GM18519 (cell line): Measurements from ENCODE around the gene EFNB1.
A peak's percentile ranks its signal among the peaks of the same experiment; 100 is the strongest.

ENCODE experiments used
- ATAC-seq: cut with Tn5 transposase; IDR thresholded peaks from one replicate; pipeline ENCODE4 v1.9.1; 2021; ENCODE audit warnings: mild to moderate bottlenecking, moderate library complexity; ENCODE audit not compliant: unreplicated experiment, low FRiP score

Gene EFNB1

DNA sequence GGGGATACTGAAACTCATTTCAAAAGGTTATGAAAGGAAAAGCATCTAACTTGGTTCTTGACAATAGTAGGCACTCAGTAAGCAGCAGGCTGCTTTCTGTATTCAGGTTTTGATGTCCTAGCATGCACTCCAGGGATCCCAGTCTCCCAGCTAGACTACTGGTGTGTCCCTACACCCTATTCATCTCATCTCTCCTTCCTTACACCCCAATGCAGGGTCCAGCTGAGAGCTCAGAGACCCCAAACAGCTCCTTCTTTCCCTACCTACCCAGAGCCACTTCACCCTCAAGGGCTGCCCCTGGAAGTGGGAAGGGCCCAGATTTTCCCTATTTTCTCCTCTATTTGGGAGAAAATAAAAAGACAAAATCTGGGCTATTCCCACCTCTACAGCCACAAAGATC, 1.6 kb upstream of the EFNB1 start:
- no peak for ATAC-seq

DNA sequence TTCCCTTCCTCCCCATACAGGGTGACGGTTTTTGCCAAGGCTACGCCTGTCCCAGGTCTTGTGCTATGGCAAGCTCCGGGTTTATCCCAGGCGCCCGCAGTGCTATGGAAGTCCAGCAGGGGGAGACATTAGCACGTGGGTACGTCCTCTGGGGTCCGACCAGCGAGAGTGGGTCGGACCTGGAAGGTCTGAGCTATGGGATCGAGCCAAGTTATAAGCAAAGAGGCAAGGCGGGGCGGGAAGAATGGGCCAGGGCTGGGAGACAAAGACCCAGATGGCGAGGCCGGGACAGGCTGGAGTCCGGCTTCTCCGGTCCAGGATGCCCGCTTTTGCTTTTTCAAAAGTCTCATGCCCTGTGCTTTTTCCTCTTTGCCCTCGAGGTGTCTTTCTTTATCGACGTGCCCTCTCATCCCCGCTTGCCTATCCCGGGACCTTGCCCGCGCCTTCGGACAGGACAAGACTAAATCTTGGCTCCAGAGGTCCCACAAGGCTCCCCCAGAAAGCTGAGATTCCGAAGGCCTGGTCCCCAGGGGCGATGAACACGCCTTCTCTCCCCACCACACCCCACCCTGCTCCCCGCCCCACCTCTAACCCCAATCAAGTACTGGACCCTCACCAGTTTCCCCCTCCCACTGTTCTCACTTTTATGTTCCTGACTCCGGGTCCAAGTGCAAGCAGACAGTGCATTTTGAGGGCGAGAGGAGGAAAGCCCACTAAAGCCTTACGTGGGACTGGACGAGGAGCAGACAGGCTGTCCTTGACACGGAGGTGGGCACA, 785 bp upstream of the EFNB1 start:
- ATAC-seq, result no peak

DNA sequence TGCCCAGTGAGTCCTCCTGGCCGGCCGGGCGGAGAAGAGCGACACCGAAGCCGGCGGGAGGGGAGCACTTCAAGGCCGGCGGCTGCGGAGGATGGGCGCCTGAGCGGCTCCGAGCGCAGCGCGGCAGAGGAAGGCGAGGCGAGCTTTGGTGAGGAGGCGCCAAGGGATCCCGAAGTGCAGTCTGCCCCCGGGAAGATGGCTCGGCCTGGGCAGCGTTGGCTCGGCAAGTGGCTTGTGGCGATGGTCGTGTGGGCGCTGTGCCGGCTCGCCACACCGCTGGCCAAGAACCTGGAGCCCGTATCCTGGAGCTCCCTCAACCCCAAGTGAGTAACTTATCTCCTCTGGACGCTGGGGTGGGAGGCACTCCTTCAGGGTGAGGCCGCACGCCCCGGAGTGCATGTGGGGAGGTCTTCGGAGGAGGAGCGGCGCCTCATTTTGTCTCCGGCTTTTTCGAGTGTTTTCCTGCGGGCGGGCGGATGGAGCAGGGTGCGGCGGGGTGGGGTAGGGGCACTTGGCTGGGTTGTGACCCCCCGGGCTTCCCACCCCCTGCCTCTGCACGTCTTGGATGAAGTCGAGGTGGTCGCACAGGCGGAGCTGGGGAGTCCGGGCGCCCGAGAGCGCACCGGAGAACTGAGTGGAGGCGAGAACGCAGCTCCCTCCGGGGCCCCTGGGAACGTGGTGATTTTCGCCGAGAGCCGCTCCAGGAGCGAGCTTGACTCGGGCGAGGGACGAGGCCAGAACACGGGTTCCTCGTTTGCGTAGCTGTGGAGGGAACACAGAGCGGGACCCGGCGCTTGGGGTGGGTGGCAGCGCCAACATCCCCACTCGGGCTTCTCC, 979 bp downstream of the EFNB1 start:
- ATAC-seq, result no peak

DNA sequence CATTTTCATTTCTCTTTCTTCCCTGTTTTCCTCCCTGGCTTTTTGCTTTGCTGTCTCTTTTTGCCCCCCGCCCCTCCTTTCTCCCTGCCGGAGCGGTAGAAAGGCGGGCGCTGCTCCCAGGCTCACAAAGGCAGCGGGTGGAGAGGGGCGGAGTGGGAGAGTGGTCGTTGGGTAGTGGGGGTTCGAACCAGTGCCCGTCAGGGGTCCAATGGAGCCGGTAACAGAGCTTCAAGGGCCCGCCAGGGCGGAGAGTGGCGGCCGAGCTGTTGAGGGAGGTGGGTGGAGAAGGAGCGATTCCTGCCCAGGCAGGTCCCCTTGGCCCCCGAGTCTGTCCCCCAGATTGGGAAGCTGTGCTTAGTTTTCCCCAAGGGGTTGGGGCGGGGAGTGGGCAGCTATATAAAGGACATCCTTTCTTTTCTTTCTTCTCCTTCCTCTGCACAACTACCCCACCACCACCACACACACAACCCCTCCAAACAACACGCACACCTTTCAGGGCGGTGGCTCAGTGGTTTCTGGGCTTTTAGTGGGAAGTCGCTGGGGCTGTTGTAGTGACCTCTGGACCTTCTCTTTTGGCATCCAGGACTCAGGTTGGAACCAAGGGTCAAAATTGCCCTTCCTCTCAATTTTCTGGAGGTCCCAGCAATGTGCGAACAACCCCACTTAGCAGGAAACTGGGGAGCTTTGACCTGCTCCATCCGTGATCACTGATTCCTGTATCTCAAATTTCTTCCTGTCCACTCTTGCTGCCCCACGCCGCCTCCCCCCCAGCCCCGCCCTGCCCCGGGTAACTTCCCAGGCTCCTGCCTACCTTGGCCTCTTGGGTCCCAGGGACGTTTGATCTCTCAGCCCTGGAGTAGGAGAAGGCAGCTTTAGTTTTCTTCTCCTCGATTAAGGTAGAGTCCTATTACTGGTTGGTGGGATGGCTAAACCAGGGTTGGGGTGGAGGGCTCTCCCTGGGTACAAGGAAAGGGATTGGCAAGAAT, 1.9 kb downstream of the EFNB1 start:
- no peak for ATAC-seq

DNA sequence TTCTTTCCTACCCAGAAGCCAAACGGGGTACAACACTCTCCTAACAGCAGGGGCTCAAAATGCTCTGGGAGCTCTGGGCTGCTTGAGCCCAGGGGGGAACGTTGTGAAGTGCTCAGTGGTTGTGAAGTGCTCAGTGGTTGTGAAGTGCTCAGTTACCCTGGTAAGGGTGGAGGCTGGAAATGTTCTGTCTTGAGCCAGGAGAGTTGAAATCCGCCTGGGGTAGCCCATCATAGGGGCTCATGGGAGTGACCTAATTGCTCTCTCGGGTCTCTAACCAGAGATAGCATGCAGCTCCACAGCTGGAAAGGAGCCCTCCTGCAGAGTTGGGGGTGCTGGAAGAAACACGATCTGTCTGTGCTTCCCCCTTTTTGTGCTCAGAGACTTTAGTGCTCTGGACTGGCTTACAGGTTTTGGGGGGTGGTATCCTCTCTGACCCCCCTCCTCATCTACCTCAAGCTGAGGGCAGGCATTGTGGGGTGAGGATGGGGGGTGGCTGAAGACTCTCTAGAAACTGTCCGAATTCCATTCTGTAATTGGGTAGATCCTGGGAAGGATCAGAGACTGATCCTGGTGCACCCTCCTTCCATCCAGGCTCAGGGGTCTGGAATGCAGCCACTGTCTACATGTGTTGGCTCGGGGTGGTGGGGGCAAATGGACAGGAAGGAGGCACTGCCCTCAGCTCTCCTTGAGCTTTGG, 2.7 kb downstream of the EFNB1 start:
- ATAC-seq, result no peak

DNA sequence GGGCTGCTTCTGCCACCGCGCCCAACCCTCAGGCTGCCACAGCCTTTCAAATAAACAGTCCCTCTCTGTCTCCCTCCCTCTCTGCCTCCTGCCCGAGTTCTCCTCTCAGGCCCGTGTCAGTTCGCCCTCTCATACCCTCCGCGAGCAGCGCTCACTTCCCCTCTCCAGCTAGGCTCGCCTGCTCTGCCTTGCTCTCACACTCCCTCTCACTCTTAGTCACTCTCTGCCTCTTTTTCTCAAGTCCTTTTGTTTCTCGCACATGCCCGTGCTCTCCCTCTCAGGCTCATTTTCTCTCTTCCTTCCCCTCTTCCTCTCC, 3.2 kb downstream of the EFNB1 start:
- peak; percentile 64 for ATAC-seq

DNA sequence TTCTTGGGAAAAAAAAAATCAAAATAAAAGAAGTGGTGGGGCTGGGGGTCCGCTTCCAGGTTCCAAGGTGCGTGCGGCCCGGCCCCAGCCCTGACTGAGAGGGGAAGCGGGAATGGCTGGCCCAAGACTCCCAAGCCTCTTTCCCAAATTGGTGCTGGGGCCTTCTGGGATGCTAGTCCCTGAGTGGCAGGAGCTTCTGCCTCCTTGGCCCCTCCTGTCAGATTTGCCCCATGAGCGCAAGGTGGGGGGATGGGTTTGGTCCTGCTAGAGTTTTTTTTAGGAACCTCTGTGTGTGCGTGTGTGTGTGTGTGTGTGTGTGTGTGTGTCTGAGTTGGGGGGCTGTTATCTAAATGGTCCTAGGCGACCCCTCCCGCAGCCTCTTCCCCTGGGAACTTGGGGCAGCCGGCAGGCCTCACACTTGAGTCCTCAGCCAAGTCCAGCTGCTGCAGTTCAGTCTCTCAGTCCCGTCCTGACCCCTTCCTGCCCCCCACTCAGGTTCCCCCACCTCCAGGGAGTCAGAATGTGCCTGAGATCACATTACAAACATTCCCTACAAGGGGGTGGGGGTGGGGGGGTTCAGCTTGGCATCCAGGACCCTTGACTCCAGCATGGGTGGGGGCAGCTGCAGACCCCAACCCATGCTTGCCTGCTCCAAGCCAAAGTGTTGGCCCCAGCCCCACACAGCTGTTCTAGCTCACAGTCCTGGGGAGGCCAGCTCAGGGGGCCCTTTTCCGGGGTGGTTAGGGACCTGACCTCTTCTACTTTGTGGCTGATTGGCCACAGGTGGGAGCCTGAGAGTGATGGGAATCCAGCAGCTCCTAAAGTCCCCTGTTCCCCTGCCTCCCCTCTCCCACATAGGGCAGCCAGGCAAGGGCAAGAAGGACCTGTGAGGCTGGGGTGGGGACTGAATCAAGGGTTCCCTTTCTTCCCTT, 4.0 kb downstream of the EFNB1 start:
- no peak for ATAC-seq

DNA sequence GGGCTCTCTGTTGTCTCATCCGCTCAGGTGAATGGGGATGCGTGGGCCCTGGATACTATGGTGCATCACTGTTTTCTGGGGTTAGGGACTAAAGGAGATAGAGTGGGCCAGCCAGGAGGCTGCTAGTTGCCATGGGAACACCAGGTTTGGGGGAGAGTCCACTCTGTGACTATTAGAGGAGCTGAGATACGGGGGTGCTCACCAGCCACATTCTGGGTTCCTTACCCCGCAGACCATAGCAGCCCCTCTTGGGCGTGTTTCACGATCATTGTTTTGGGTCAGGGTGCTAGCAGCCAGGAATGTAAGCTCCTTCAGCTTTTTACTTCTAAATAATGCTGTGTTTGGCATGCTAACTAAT, 4.6 kb downstream of the EFNB1 start:
- no peak for ATAC-seq

DNA sequence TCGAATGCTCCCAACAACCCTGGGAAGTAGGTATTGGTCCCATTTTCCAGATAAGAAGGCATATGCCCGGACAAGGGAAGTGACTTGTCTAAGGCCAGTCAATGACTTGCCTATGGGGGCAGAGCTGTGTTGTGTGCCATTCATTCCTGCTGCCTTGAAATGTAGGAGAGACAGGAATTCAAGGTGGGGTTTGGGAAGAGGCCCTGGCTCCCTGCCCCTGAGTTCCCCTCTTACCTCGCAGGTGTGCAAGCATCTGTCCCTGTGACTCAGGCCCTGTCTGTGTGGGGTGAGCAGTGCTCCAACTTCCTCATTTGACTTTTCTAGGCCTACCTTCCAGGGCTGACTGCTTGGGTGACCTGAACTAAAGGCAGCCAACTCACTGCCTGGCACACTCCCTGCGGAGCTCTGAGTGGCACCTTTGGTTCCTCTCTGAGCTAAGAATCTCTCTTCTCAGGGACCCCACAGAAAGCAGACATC, 5.1 kb downstream of the EFNB1 start:
- no peak for ATAC-seq

DNA sequence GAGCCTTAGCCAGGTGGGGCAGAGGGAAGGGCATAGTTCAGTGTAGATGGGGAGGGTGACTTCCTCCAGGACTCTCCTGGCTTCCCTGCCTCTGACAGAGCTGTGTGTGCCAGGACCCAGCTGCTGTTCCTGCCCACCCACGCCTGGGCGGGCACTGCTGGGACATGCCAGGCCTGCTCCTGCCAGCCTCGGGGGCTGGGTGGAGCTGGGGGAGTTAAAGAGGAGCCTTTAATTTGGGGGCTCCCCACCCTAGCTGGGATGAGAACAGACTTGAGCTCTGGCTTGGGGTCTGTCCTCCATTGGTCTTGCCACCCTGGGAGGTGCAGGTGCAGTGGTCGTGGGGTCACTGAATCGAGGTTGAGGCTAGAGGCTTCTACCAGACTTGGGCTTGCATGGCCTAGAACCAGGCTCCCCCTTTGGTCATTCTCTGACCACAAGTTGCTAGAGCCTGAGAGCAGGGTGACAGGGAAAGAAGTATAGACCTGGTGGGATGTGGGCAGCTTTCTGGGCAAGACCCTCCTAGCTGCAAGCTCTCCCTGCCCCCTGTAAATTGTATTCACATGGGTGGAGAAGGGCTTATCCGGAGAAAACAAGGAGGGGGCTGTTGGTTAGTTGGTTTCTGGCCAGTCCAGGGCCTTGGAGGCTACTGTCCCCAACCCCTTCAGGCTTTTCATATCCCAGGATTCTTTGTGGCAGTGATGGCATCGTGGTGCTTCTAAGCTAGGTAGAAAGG, 5.7 kb downstream of the EFNB1 start:
- no peak for ATAC-seq

DNA sequence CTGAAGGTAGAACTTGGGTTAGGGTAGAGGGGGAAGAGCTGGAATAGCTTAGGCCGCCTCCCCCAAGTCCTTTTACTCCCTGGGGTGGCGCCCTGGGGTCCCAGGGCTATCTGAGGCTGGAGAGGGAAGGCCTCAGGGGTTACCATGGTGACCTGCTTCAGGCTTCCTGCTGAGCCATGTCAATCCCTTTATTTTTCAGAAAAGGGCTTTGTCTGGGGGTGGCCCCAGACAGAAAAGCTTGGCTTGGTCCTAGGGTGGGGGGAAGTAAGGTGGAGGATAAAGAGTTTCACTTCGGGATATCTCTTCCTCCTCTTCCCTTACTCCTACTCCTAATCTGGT, 6.3 kb downstream of the EFNB1 start:
- no peak for ATAC-seq

DNA sequence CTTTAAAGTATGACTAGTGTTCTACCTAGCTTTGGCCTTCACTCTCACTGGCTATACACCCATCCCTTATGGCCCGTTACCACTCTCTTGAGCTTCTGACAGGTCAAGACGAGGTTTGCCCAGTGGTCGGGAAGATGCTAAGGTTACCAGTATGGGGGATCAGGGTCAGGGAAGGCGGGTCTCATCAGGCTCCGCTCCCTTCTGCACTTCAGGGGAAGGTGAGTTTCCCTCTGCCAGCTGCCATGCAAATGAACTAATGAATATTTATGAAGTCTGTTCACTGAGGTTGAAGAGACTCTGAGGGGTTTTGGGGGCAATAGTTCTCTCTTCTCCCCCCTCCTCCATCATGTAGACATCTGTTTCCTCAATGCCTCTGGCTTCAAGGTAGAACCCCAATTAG, 6.6 kb downstream of the EFNB1 start:
- ATAC-seq, result no peak

DNA sequence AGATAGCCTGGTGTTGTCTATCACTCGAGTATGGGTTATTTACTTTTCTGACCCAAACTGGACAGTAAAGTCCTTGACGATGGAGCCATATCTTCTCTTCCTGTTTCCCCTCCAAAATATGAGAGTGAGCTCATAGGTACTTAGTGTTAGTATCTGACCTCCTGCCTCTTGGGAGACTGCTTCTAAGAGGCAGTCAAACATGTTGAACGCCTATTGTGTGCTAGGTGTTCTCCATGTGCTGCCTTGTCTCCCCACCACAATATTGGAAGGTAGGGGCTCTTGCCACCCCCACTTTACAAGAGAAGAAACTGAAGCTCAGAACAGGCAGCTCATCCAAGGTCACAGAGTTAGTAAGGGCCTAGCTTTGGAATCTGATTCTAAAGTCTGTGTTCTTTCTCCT, 8.3 kb downstream of the EFNB1 start:
- no peak for ATAC-seq

DNA sequence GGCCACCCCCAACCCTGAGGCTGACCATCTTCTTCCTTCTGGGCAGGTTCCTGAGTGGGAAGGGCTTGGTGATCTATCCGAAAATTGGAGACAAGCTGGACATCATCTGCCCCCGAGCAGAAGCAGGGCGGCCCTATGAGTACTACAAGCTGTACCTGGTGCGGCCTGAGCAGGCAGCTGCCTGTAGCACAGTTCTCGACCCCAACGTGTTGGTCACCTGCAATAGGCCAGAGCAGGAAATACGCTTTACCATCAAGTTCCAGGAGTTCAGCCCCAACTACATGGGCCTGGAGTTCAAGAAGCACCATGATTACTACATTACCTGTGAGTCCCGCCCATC, 9.7 kb downstream of the EFNB1 start:
- ATAC-seq, result no peak

DNA sequence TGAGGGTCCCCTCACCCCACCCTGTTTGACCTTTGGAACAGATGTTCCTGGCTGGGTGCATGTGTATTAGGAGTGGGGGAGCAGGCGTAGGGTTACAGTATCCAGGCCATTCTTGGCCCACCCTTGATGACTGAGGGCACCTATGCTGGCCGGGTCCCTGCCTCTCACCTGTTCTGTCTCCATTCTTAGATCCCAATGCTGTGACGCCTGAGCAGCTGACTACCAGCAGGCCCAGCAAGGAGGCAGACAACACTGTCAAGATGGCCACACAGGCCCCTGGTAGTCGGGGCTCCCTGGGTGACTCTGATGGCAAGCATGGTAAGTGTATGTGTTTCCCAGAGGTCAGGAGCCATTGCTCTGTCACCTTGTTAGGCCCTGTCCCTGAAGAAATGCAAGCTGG, 10.9 kb downstream of the EFNB1 start:
- ATAC-seq, result no peak

DNA sequence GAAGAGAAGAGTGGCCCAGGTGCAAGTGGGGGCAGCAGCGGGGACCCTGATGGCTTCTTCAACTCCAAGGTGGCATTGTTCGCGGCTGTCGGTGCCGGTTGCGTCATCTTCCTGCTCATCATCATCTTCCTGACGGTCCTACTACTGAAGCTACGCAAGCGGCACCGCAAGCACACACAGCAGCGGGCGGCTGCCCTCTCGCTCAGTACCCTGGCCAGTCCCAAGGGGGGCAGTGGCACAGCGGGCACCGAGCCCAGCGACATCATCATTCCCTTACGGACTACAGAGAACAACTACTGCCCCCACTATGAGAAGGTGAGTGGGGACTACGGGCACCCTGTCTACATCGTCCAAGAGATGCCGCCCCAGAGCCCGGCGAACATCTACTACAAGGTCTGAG, 11.4 kb downstream of the EFNB1 start:
- ATAC-seq, result no peak

DNA sequence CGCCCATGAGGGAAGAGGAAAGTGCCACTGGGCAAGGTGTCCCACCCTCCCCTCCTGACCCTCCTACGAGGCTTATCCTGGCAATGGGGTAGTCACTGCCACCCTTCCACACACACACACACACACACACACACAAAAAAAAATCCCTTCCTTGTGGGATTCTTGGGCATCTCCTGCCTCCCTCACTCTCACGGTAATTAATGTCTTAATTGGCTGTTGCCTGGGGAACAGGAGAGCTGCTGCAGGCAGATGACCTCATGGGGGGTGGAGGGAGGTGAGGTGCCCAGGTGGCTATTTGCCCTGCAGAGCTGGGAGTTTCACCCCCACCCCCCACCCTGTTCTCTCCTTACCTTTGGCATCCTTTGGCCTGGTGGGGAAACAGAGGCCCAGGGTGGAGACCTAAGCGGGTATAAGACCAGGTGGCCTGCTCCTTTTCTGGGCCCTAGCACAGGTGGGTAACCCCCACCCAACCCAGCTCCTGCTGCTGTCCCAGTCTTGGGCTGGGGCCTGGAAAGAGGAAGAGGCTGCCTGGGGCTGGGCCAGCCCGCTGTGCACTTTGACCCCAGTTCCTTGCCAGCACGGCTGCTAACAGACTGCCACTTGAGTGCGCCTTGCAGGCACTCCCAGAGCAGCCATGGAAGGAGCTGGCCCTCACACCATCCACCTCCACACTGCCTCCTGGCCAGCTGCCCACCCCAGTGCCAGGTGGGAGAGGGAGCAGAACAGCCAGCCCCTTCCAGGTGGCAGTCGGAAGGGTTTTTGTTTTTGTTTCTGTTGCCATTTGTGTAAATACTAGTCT, 12.6 kb downstream of the EFNB1 start:
- ATAC-seq, result no peak

DNA sequence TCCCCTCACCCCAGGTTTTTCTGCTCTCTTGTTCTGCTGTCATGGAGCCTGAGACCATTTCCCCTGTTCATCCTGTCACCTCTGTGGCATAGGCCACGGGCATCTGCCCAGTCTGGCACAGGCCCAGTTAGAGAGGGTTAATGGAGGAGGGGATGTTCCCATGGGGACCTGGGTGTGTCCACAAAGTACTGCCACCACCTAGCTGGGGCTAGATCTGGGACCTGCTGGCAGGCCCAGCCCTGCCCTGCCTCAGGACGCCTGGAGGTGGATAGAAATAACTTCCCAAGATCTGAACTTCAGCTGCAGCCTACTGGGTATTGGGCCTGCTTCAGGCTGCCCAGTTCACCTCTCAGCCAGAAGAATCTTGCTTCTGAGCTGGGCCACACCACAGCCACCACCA, 13.5 kb downstream of the EFNB1 start:
- no peak for ATAC-seq
